CD14-positive monocyte (primary cell): Measurements from ENCODE around the gene CD81. TPM values are rescaled to one million over a fixed set of nuclear protein-coding genes. Genes with fewer than 3 reads are reported as not detected.

Experiments used
- DNase-seq, 3 donors: peaks; one replicate each; pipeline ENCODE4 v3.0.0-alpha.2; 2011 to 2022
- H2AFZ ChIP-seq: 2 replicates; pipeline ENCODE4 v1.6.0; 2012; ENCODE audit warnings: mild to moderate bottlenecking, low read depth, low read length, inconsistent platforms; ENCODE audit not compliant: insufficient read depth, poor library complexity, severe bottlenecking
- H3K27ac ChIP-seq, 2 donors: 1 replicate in 1 of 2; 2 replicates in 1 of 2; pipeline ENCODE4 v1.5.1; 2012 to 2013; ENCODE audit warnings: low read length in 2 of 2, control low read depth in 1 of 2, inconsistent platforms in 1 of 2, low read depth in 1 of 2, mild to moderate bottlenecking in 1 of 2
- H3K27me3 ChIP-seq, 2 donors: one replicate each; pipeline versions ENCODE4 v1.6.0 to v1.6.1; 2011 to 2013; ENCODE audit warnings: low read length in 2 of 2; ENCODE audit not compliant: control insufficient read depth in 2 of 2, insufficient read depth in 2 of 2
- H3K36me3 ChIP-seq, 2 donors: replicated peaks in 1 of 2; 1 replicate in 1 of 2; 2 replicates in 1 of 2; pipeline versions ENCODE4 v1.5.1 to v1.6.1; 2012 to 2013; ENCODE audit warnings: low read length in 2 of 2, control low read depth in 1 of 2, inconsistent platforms in 1 of 2, mild to moderate bottlenecking in 1 of 2; ENCODE audit not compliant: insufficient read depth in 2 of 2, control insufficient read depth in 1 of 2
- H3K4me1 ChIP-seq, 2 donors: 1 replicate in 1 of 2; 2 replicates in 1 of 2; pipeline versions ENCODE4 v1.5.1 to v1.6.1; 2012 to 2013; ENCODE audit warnings: low read length in 2 of 2, control low read depth in 1 of 2, inconsistent platforms in 1 of 2, mild to moderate bottlenecking in 1 of 2, moderate library complexity in 1 of 2; ENCODE audit not compliant: insufficient read depth in 2 of 2, control insufficient read depth in 1 of 2
- H3K4me2 ChIP-seq: replicated peaks from 2 replicates; pipeline ENCODE3; 2012; ENCODE audit warnings: low read length, moderate library complexity, mild to moderate bottlenecking; ENCODE audit not compliant: poor library complexity, severe bottlenecking; ENCODE audit errors: extremely low read depth
- H3K4me3 ChIP-seq, 3 experiments: fragments of 200-600 bp in 1 of 3; sonication (generic) in 1 of 3; replicated peaks in 1 of 3; 1 replicate in 2 of 3; 2 replicates in 1 of 3; pipeline ENCODE4 v1.5.1; 2011 to 2013; ENCODE audit warnings: low read length in 3 of 3, mild to moderate bottlenecking in 3 of 3, control low read depth in 2 of 3, low read depth in 2 of 3, inconsistent platforms in 1 of 3, moderate library complexity in 1 of 3
- H3K79me2 ChIP-seq: 2 replicates; pipeline ENCODE4 v1.6.0; 2012; ENCODE audit warnings: mild to moderate bottlenecking, control low read depth, inconsistent platforms, low read length, moderate library complexity; ENCODE audit not compliant: insufficient read depth
- H3K9ac ChIP-seq: 2 replicates; pipeline ENCODE4 v1.6.0; 2017; ENCODE audit warnings: low read length, mild to moderate bottlenecking; ENCODE audit not compliant: insufficient read depth, poor library complexity, severe bottlenecking
- H3K9me3 ChIP-seq, 2 donors: replicated peaks in 1 of 2; 1 replicate in 1 of 2; 2 replicates in 1 of 2; pipeline versions ENCODE4 v1.5.1 to v1.6.1; 2012 to 2013; ENCODE audit warnings: low read length in 2 of 2, control low read depth in 1 of 2; ENCODE audit not compliant: control insufficient read depth in 1 of 2, insufficient read depth in 1 of 2
- H4K20me1 ChIP-seq: 2 replicates; pipeline ENCODE4 v1.6.0; 2012; ENCODE audit warnings: mild to moderate bottlenecking, low read length, control low read depth, moderate library complexity; ENCODE audit not compliant: insufficient read depth
- H3K27ac Mint-ChIP-seq, 7 donors: one replicate each; pipeline ENCODE4 v1.8.0; 2020; ENCODE audit warnings: mild to moderate bottlenecking in 7 of 7, mixed read lengths in 7 of 7, moderate library complexity in 6 of 7, inconsistent platforms in 2 of 7
- H3K27me3 Mint-ChIP-seq, 3 donors: one replicate each; pipeline ENCODE4 v1.8.0; 2021 to 2022; ENCODE audit warnings: low read depth in 3 of 3, mild to moderate bottlenecking in 3 of 3, mixed read lengths in 3 of 3, moderate library complexity in 3 of 3, inconsistent platforms in 1 of 3
- H3K36me3 Mint-ChIP-seq, 2 donors: one replicate each; pipeline ENCODE4 v1.8.0; 2020; ENCODE audit warnings: mixed read lengths in 2 of 2, inconsistent platforms in 1 of 2, mild to moderate bottlenecking in 1 of 2
- H3K4me1 Mint-ChIP-seq: one replicate; pipeline ENCODE4 v1.8.0; 2020; ENCODE audit warnings: mild to moderate bottlenecking, mixed read lengths
- H3K4me3 Mint-ChIP-seq, 2 donors: one replicate each; pipeline ENCODE4 v1.8.0; 2020; ENCODE audit warnings: mild to moderate bottlenecking in 2 of 2, mixed read lengths in 2 of 2, moderate library complexity in 1 of 2
- H3K9me3 Mint-ChIP-seq, 7 donors: one replicate each; pipeline ENCODE4 v1.8.0; 2020 to 2022; ENCODE audit warnings: mixed read lengths in 7 of 7, mild to moderate bottlenecking in 6 of 7, moderate library complexity in 6 of 7, inconsistent platforms in 2 of 7
- WGBS: methylation state at CpG from one replicate; pipeline ENCODE4 v1.1.5; 2013; ENCODE audit warnings: missing lambda C conversion rate; ENCODE audit not compliant: insufficient coverage; 5-methylcytosine and 5-hydroxymethylcytosine counted together
- intact Hi-C, 2 donors: fragments of 100-400 bp; cut with micrococcal nuclease; formaldehyde crosslinking; loops; one replicate each; pipeline versions ENCODE4 v1.15.0 to v1.15.1; 2023
- polyA plus RNA-seq, 3 donors: library from polyadenylated mRNA; depleted of rRNA in 1 of 3; unstranded in 2 of 3; stranded (reverse) in 1 of 3; fragments of 300-500 nt in 2 of 3; fragments of >200 nt in 1 of 3; fragmentation: Illumina TruSeq in 2 of 3; gene quantifications; 1 replicate in 2 of 3; 2 replicates in 1 of 3; pipeline ENCODE4 v1.2.3, GENCODE V29; 2012 to 2021
- TF ChIP-seq, protein P1 (sequence below): fragments of 200-600 bp; IDR thresholded peaks from one replicate; pipeline ENCODE4 v1.8.0; 2022; ENCODE audit warnings: antibody characterized with exemption, mild to moderate bottlenecking

Gene CD81
- polyA plus RNA-seq, 3 donors: 3.2 to 74.9 (median 12.3) TPM

GRCh38 chr11:2393941-2394817 lies 17.1 kb downstream of the CD81 start:
- H3K36me3 Mint-ChIP-seq: peaks cover 2 to 13% of the 10 kb centered on the region in 2 donors
- intact Hi-C loops: no loop called here
- peaks cover 4% of the 10 kb centered on the region for H3K79me2 ChIP-seq
- peaks cover 2 to 5% of the 10 kb centered on the region in 2 donors for H3K4me1 ChIP-seq
- H3K4me3 Mint-ChIP-seq: no peak overlapping the region
- DNase-seq: no peak
- peak overlapping the region in 2 of 7 donors; percentile 5 to 58 for H3K27ac Mint-ChIP-seq
- H3K9ac ChIP-seq: no peak overlapping the region
- H3K36me3 ChIP-seq: peaks cover 0 to 4% of the 10 kb centered on the region in 2 donors
- no peak overlapping the region for H3K4me2 ChIP-seq
- TF ChIP-seq, protein P1, sequence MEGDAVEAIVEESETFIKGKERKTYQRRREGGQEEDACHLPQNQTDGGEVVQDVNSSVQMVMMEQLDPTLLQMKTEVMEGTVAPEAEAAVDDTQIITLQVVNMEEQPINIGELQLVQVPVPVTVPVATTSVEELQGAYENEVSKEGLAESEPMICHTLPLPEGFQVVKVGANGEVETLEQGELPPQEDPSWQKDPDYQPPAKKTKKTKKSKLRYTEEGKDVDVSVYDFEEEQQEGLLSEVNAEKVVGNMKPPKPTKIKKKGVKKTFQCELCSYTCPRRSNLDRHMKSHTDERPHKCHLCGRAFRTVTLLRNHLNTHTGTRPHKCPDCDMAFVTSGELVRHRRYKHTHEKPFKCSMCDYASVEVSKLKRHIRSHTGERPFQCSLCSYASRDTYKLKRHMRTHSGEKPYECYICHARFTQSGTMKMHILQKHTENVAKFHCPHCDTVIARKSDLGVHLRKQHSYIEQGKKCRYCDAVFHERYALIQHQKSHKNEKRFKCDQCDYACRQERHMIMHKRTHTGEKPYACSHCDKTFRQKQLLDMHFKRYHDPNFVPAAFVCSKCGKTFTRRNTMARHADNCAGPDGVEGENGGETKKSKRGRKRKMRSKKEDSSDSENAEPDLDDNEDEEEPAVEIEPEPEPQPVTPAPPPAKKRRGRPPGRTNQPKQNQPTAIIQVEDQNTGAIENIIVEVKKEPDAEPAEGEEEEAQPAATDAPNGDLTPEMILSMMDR: no peak
- peaks cover 0 to 2% (median 0%) of the 10 kb centered on the region in 3 donors for H3K27me3 Mint-ChIP-seq
- H4K20me1 ChIP-seq: peaks cover 12% of the 10 kb centered on the region
- 94% methylated on average over 30 of the region's 34 CpGs for WGBS
- no peak overlapping the region for H3K27ac ChIP-seq
- no peak overlapping the region for H3K4me3 ChIP-seq
- peaks cover 9% of the 10 kb centered on the region for H3K4me1 Mint-ChIP-seq
- no peak overlapping the region for H2AFZ ChIP-seq
- H3K27me3 ChIP-seq: no peaks in the 10 kb centered on the region
- no peaks in the 10 kb centered on the region for H3K9me3 ChIP-seq
- H3K9me3 Mint-ChIP-seq: no peaks in the 10 kb centered on the region

GRCh38 chr11:2394818-2395105 lies 17.7 kb downstream of the CD81 start:
- no peak overlapping the region for H2AFZ ChIP-seq
- Mint-ChIP-seq H3K4me3 (no peak overlapping the region), H3K9me3 (no peaks in the 10 kb centered on the region), H3K4me1 (peaks cover 9% of the 10 kb centered on the region), H3K27ac (peak overlapping the region in 2 of 7 donors; percentile 35 to 58), H3K27me3 (peaks cover 0 to 2% (median 0%) of the 10 kb centered on the region in 3 donors), H3K36me3 (peaks cover 2 to 10% of the 10 kb centered on the region in 2 donors)
- H4K20me1 ChIP-seq: peaks cover 7% of the 10 kb centered on the region
- peaks cover 0 to 4% of the 10 kb centered on the region in 2 donors for H3K36me3 ChIP-seq
- H3K4me2 ChIP-seq: no peak overlapping the region
- H3K27me3 ChIP-seq: no peaks in the 10 kb centered on the region
- no peaks in the 10 kb centered on the region for H3K9me3 ChIP-seq
- DNase-seq: no peak
- TF ChIP-seq, protein P1: no peak
- H3K27ac ChIP-seq: no peak overlapping the region
- intact Hi-C loops: no loop called here
- peaks cover 8 to 11% of the 10 kb centered on the region in 2 donors for H3K4me1 ChIP-seq
- no peak overlapping the region for H3K9ac ChIP-seq
- no peak overlapping the region for H3K4me3 ChIP-seq
- WGBS: 100% methylated on average over 4 of the region's 8 CpGs
- H3K79me2 ChIP-seq: peaks cover 10% of the 10 kb centered on the region
